Liver (tissue), 9 donors: ENCODE data around the gene LTBP2. TPM values are rescaled to one million over a fixed set of nuclear protein-coding genes. Genes with fewer than 3 reads are reported as not detected.

Experiments
- DNase-seq: peaks from one replicate; pipeline ENCODE4 v3.0.0-alpha.2; 2017; ENCODE audit warnings: low spot score
- H3K27ac ChIP-seq, 2 donors: one replicate each; pipeline ENCODE4 v1.7.0; 2013; ENCODE audit warnings: inconsistent platforms in 2 of 2, low read length in 2 of 2, control low read depth in 1 of 2, low read depth in 1 of 2, mild to moderate bottlenecking in 1 of 2
- H3K27me3 ChIP-seq, 4 donors: one replicate each; pipeline versions ENCODE4 v1.6.1 to v1.7.0; 2013; ENCODE audit warnings: low read length in 3 of 4, inconsistent platforms in 1 of 4, mild to moderate bottlenecking in 1 of 4, moderate library complexity in 1 of 4; ENCODE audit not compliant: control insufficient read depth in 4 of 4, insufficient read depth in 4 of 4
- H3K36me3 ChIP-seq, 4 donors: one replicate each; pipeline versions ENCODE4 v1.6.1 to v1.7.0; 2013; ENCODE audit warnings: low read length in 3 of 4, mild to moderate bottlenecking in 3 of 4, low read depth in 1 of 4, moderate library complexity in 1 of 4; ENCODE audit not compliant: control insufficient read depth in 4 of 4, insufficient read depth in 3 of 4
- H3K4me1 ChIP-seq, 4 donors: one replicate each; pipeline versions ENCODE4 v1.6.1 to v1.7.0; 2013; ENCODE audit warnings: low read length in 3 of 4, mild to moderate bottlenecking in 3 of 4, moderate library complexity in 1 of 4; ENCODE audit not compliant: control insufficient read depth in 4 of 4, insufficient read depth in 4 of 4
- H3K4me3 ChIP-seq, 3 donors: one replicate each; pipeline versions ENCODE4 v1.6.1 to v1.7.0; 2013; ENCODE audit warnings: low read length in 3 of 3, control low read depth in 1 of 3, low read depth in 1 of 3, mild to moderate bottlenecking in 1 of 3
- H3K9ac ChIP-seq, 2 donors: one replicate each; pipeline ENCODE4 v1.7.0; 2013; ENCODE audit warnings: low read length in 2 of 2, mild to moderate bottlenecking in 2 of 2, moderate library complexity in 2 of 2, control low read depth in 1 of 2, low read depth in 1 of 2
- H3K9me3 ChIP-seq, 4 donors: one replicate each; pipeline versions ENCODE4 v1.6.1 to v1.7.0; 2013; ENCODE audit warnings: low read length in 3 of 4; ENCODE audit not compliant: control insufficient read depth in 4 of 4
- EGR1 ChIP-seq, 2 donors: IDR thresholded peaks; 2 replicates each; pipeline ENCODE4 v1.6.1; 2016 to 2018; ENCODE audit warnings: antibody characterized with exemption in 2 of 2, low read depth in 2 of 2
- FOXA1 ChIP-seq: IDR thresholded peaks from 2 replicates; pipeline ENCODE4 v1.6.1; 2016; ENCODE audit warnings: antibody characterized with exemption
- FOXA2 ChIP-seq: IDR thresholded peaks from 2 replicates; pipeline ENCODE4 v1.6.1; 2016; ENCODE audit warnings: antibody characterized with exemption
- GABPA ChIP-seq, 2 donors: IDR thresholded peaks in 1 of 2; conservative IDR thresholded peaks in 1 of 2; 2 replicates each; pipeline ENCODE4 v1.6.1; 2016; ENCODE audit warnings: antibody characterized with exemption in 2 of 2, mild to moderate bottlenecking in 1 of 2, moderate library complexity in 1 of 2
- HNF4A ChIP-seq, 2 donors: conservative IDR thresholded peaks; 2 replicates each; pipeline ENCODE4 v1.6.1; 2016; ENCODE audit warnings: antibody characterized with exemption in 2 of 2, mild to moderate bottlenecking in 2 of 2
- HNF4G ChIP-seq: IDR thresholded peaks from 2 replicates; pipeline ENCODE4 v1.6.1; 2016; ENCODE audit warnings: antibody characterized with exemption
- JUND ChIP-seq, 2 donors: IDR thresholded peaks; 2 replicates each; pipeline ENCODE4 v1.6.1; 2016; ENCODE audit warnings: antibody characterized with exemption in 2 of 2
- MAX ChIP-seq: IDR thresholded peaks from 2 replicates; pipeline ENCODE4 v1.6.1; 2016; ENCODE audit warnings: antibody characterized with exemption
- NR2F2 ChIP-seq: IDR thresholded peaks from 2 replicates; pipeline ENCODE4 v1.6.1; 2016; ENCODE audit warnings: antibody characterized with exemption
- RXRA ChIP-seq, 2 donors: IDR thresholded peaks; 2 replicates each; pipeline ENCODE4 v1.6.1; 2017 to 2018; ENCODE audit warnings: antibody characterized with exemption in 2 of 2, mild to moderate bottlenecking in 1 of 2
- SP1 ChIP-seq: IDR thresholded peaks from 2 replicates; pipeline ENCODE4 v1.6.1; 2018; ENCODE audit warnings: antibody characterized with exemption, mild to moderate bottlenecking
- TAF1 ChIP-seq: conservative IDR thresholded peaks from 2 replicates; pipeline ENCODE4 v1.6.1; 2016; ENCODE audit warnings: antibody characterized with exemption, mild to moderate bottlenecking
- YY1 ChIP-seq: IDR thresholded peaks from 2 replicates; pipeline ENCODE4 v1.6.1; 2016; ENCODE audit warnings: antibody characterized with exemption, mild to moderate bottlenecking
- ZBTB33 ChIP-seq: IDR thresholded peaks from 2 replicates; pipeline ENCODE4 v1.6.1; 2016; ENCODE audit warnings: antibody characterized with exemption
- WGBS: extraction: QIAGEN DNeasy Blood & Tissue Kit; methylation state at CpG from one replicate; pipeline ENCODE4 v1.1.7; 2013; 5-methylcytosine and 5-hydroxymethylcytosine counted together
- polyA plus RNA-seq, 2 donors: library from polyadenylated mRNA; stranded (reverse) in 1 of 2; unstranded in 1 of 2; fragments of 200-250 nt in 1 of 2; fragments of >200 nt in 1 of 2; fragmentation: Nextera tagmentation in 1 of 2; extraction: Ambion mirVana in 1 of 2; gene quantifications; one replicate each; pipeline versions ENCODE4 v1.2.1 to v1.2.3, GENCODE V29; 2013 to 2015
- total RNA-seq, 2 donors: library from RNA; depleted of rRNA; stranded (reverse); fragments of >200 nt; gene quantifications; one replicate each; pipeline ENCODE4 v1.2.3, GENCODE V29; 2014
- TF ChIP-seq, protein P1 (sequence below): IDR thresholded peaks from 2 replicates; pipeline ENCODE4 v1.6.1; 2016; ENCODE audit warnings: antibody characterized with exemption, mild to moderate bottlenecking
- TF ChIP-seq, protein P2 (sequence below): fragments of 150-350 bp; IDR thresholded peaks from 2 replicates; pipeline ENCODE4 v1.5.1; 2017; ENCODE audit warnings: improper control_type of control experiment, low read depth, low read length; ENCODE audit not compliant: missing input control
- TF ChIP-seq, protein P3 (sequence below): IDR thresholded peaks from 2 replicates; pipeline ENCODE4 v1.6.1; 2016; ENCODE audit warnings: antibody characterized with exemption
- donor health status: healthy.
- donor health status: healthy.
- donor health status: healthy.
- donor health status: healthy.
- donor health status: healthy.

The LTBP2 gene
- total and polyA plus RNA-seq, 4 donors: 0.24 to 1.3 (median 0.89) TPM

GRCh38 chr14:74634481-74634880 is 22.4 kb upstream of the LTBP2 start:
- no peak for TF ChIP-seq HNF4A (conservative IDR thresholded peaks at IDR 0.05)
- TF ChIP-seq, protein P1, sequence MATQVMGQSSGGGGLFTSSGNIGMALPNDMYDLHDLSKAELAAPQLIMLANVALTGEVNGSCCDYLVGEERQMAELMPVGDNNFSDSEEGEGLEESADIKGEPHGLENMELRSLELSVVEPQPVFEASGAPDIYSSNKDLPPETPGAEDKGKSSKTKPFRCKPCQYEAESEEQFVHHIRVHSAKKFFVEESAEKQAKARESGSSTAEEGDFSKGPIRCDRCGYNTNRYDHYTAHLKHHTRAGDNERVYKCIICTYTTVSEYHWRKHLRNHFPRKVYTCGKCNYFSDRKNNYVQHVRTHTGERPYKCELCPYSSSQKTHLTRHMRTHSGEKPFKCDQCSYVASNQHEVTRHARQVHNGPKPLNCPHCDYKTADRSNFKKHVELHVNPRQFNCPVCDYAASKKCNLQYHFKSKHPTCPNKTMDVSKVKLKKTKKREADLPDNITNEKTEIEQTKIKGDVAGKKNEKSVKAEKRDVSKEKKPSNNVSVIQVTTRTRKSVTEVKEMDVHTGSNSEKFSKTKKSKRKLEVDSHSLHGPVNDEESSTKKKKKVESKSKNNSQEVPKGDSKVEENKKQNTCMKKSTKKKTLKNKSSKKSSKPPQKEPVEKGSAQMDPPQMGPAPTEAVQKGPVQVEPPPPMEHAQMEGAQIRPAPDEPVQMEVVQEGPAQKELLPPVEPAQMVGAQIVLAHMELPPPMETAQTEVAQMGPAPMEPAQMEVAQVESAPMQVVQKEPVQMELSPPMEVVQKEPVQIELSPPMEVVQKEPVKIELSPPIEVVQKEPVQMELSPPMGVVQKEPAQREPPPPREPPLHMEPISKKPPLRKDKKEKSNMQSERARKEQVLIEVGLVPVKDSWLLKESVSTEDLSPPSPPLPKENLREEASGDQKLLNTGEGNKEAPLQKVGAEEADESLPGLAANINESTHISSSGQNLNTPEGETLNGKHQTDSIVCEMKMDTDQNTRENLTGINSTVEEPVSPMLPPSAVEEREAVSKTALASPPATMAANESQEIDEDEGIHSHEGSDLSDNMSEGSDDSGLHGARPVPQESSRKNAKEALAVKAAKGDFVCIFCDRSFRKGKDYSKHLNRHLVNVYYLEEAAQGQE: no peak
- no peak for TF ChIP-seq YY1
- TF ChIP-seq NR2F2: no peak
- no peak for TF ChIP-seq FOXA1
- TF ChIP-seq, protein P2, sequence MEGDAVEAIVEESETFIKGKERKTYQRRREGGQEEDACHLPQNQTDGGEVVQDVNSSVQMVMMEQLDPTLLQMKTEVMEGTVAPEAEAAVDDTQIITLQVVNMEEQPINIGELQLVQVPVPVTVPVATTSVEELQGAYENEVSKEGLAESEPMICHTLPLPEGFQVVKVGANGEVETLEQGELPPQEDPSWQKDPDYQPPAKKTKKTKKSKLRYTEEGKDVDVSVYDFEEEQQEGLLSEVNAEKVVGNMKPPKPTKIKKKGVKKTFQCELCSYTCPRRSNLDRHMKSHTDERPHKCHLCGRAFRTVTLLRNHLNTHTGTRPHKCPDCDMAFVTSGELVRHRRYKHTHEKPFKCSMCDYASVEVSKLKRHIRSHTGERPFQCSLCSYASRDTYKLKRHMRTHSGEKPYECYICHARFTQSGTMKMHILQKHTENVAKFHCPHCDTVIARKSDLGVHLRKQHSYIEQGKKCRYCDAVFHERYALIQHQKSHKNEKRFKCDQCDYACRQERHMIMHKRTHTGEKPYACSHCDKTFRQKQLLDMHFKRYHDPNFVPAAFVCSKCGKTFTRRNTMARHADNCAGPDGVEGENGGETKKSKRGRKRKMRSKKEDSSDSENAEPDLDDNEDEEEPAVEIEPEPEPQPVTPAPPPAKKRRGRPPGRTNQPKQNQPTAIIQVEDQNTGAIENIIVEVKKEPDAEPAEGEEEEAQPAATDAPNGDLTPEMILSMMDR: no peak
- no peak for TF ChIP-seq MAX
- TF ChIP-seq GABPA (IDR thresholded peaks at IDR 0.05 in 1 of 2, conservative IDR thresholded peaks at IDR 0.05 in 1 of 2): no peak
- TF ChIP-seq, protein P3, sequence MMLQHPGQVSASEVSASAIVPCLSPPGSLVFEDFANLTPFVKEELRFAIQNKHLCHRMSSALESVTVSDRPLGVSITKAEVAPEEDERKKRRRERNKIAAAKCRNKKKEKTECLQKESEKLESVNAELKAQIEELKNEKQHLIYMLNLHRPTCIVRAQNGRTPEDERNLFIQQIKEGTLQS: no peak
- TF ChIP-seq HNF4G: no peak
- no peak for TF ChIP-seq TAF1
- Histone ChIP-seq H3K27me3 (no peaks in the 10 kb centered on the region), H3K4me3 (no peak overlapping the region), H3K9me3 (no peaks in the 10 kb centered on the region), H3K36me3 (no peaks in the 10 kb centered on the region), H3K4me1 (peaks cover 3 to 9% (median 9%) of the 10 kb centered on the region in 4 donors), H3K27ac (no peak overlapping the region), H3K9ac (no peak overlapping the region)
- 100% methylated on average over 1 of the region's 1 CpG for WGBS
- DNase-seq: no peak

DNA sequence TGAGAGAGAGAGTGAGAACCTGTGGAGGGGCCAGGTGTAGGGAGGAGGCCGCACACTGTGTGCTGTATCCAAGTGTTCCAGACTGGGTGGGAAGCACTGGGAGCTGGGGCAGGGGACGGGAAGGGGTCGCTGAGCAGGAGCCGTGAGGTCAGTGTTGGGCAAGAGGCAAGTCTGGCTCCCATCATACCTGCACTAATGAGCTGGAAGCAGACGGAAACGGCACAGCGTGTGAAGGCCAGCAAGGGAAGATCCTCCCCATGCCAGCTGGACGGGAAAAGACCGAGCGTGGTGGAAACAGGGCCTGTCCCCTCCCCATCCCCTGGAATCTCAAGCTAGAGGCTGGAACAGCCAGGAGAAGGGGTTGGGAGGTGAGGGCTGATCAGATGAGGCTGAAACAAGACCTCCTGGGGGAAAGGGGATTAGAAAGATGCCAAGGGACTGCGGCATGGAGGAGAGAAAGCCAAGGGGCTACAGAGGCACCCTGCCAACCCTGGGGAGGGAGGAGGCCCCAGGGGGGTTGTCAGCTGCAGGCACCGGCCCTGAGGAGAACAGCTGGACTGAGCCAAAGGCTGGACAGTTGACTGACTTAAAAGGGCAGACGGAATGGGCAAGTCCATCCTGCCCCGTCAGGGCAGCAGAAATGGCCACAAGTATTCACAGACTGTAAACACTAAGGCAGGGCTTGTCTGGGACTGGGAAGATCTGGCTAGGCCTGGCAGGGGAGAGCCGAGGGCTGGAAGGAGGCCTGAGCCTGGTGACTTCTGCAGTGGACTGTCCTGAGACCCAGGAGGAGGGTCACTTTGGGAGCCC is 19.0 kb upstream of the LTBP2 start:
- Histone ChIP-seq H3K36me3 (no peaks in the 10 kb centered on the region), H3K9me3 (no peaks in the 10 kb centered on the region), H3K27ac (no peak overlapping the region), H3K9ac (no peak overlapping the region), H3K4me3 (no peak overlapping the region), H3K27me3 (no peaks in the 10 kb centered on the region), H3K4me1 (peaks cover 3 to 10% (median 8%) of the 10 kb centered on the region in 4 donors)
- 83% methylated on average over 15 of the region's 15 CpGs for WGBS
- no peak for DNase-seq
- TF ChIP-seq, protein P1: no peak
- no peak for TF ChIP-seq GABPA (IDR thresholded peaks at IDR 0.05 in 1 of 2, conservative IDR thresholded peaks at IDR 0.05 in 1 of 2)
- TF ChIP-seq JUND (IDR thresholded peaks at IDR 0.05): no peak
- no peak for TF ChIP-seq HNF4G
- TF ChIP-seq ZBTB33: no peak
- TF ChIP-seq FOXA1: no peak
- TF ChIP-seq MAX: no peak
- TF ChIP-seq NR2F2: no peak
- no peak for TF ChIP-seq RXRA (IDR thresholded peaks at IDR 0.05)
- TF ChIP-seq FOXA2: no peak
- no peak for TF ChIP-seq EGR1 (IDR thresholded peaks at IDR 0.05; ENCODE audit: low read depth in 2 of 2)
- no peak for TF ChIP-seq HNF4A (conservative IDR thresholded peaks at IDR 0.05)
- TF ChIP-seq, protein P3: no peak
- TF ChIP-seq SP1: no peak
